Dedifferentiated amniotic fluid mesenchymal stem cell (primary cell): ENCODE data around the gene PCDHGA11.
A peak's percentile ranks its signal among the peaks of the same experiment; 100 is the strongest.
"Not testable (repeated sequence)": the region's sequence is repeated elsewhere in the genome, so short reads cannot be mapped to it uniquely, and the experiment has no call there.

ENCODE experiments used
- DNase-seq: peaks from one replicate; pipeline ENCODE4 v3.0.0-alpha.2; 2016; ENCODE audit errors: extremely low spot score

Gene PCDHGA11

GRCh38 chr5:141398608-141399007, 22.2 kb upstream of the PCDHGA11 start:
- DNase-seq: no peak

DNA sequence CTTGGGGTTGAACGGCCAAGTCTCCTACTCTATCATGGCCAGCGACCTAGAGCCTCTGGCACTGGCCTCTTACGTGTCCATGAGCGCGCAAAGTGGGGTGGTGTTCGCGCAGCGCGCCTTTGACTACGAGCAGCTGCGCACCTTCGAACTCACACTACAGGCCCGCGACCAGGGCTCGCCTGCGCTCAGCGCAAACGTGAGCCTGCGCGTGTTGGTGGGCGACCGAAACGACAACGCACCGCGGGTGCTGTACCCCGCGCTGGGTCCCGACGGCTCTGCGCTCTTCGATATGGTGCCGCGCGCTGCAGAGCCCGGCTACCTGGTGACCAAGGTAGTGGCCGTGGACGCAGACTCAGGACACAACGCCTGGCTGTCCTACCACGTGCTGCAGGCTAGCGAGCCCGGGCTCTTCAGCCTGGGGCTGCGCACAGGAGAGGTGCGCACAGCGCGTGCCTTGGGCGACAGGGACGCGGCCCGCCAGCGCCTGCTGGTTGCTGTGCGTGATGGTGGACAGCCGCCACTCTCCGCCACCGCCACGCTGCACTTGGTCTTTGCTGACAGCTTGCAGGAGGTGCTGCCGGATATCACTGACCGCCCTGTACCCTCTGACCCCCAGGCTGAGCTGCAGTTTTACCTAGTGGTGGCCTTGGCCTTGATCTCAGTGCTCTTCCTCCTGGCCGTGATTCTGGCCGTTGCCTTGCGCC, 21.1 kb upstream of the PCDHGA11 start:
- no peak for DNase-seq

DNA sequence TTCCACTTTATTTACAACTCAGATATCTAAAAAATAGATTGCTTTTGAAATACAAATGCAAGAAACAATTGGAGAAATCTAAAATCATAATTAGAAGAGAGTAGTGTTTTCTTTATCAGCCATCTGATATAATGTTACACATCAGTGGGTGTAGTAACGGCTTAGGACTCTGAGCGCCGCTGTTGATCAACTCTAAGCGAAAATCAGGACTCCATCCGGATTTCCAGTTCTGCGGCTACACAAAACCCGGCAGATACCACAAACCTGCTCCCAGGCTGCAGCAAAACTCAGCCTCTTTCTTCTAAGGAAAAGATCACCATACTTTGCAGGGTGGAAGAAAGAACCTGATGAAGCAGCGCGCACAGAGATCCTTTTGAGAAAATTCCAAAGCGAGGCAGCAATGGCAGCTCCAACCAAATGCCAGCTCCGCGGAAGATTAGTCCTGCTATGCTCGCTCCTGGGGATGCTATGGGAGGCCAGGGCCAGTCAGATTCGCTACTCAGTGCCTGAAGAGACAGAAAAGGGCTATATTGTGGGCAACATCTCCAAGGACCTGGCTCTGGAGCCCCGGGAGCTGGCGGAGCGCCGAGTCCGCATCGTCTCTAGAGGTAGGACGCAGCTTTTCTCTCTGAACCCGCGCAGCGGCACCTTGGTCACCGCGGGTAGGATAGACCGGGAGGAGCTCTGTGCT, 18.2 kb upstream of the PCDHGA11 start, which contains the start of gene PCDHGA9:
Gene PCDHGA9, plus strand, starts transcription at position 226 of the 691 bp plus-strand sequence. Its CDS starts 175 bp downstream, at position 401.
- no peak for DNase-seq

GRCh38 chr5:141403387-141403786, 17.5 kb upstream of the PCDHGA11 start:
- DNase-seq: no peak

GRCh38 chr5:141407790-141408505, 12.9 kb upstream of the PCDHGA11 start, which contains the start of gene PCDHGB6:
PCDHGB6 (plus strand) TSS chr5:141408021; CDS start chr5:141408203, 182 bp downstream.
- DNase-seq: not testable (repeated sequence)

DNA sequence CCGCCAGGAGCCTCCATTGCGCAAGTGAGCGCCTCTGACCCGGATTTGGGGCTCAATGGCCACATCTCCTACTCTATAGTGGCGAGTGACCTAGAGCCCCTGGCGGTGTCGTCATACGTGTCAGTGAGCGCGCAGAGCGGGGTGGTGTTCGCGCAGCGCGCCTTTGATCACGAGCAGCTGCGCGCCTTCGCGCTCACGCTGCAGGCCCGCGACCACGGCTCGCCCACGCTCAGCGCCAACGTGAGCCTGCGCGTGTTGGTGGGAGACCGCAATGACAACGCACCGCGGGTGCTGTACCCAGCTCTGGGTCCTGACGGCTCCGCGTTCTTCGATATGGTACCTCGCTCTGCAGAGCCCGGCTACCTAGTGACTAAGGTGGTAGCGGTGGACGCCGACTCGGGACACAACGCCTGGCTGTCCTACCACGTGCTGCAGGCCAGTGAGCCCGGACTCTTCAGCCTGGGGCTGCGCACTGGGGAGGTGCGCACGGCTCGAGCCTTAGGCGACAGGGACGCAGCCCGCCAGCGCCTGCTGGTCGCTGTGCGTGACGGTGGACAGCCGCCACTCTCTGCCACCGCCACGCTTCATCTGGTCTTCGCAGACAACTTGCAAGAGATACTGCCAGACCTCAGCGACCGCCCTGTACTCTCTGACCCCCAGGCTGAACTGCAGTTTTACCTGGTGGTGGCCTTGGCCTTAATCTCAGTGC, 11.1 kb upstream of the PCDHGA11 start:
- DNase-seq: no peak

DNA sequence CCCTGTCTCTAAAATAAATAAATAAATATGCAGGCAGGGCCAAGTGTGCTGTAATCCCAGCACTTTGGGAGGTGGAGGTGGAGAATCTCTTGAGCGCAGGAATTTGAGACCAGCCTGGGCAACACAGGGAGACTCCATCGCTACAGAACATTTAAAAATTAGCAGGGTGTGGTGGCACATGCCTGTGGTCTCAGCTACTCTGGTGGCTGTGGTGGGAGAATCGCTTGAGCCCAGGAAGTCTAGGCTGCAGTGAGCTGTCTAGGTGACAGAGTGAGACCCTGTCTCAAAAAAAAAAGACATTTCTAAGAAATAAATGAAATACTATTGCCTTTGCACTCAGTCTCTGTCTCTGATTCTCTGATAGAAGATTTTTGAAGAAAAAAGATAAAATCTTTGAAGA, 9.3 kb upstream of the PCDHGA11 start:
- no peak for DNase-seq

DNA sequence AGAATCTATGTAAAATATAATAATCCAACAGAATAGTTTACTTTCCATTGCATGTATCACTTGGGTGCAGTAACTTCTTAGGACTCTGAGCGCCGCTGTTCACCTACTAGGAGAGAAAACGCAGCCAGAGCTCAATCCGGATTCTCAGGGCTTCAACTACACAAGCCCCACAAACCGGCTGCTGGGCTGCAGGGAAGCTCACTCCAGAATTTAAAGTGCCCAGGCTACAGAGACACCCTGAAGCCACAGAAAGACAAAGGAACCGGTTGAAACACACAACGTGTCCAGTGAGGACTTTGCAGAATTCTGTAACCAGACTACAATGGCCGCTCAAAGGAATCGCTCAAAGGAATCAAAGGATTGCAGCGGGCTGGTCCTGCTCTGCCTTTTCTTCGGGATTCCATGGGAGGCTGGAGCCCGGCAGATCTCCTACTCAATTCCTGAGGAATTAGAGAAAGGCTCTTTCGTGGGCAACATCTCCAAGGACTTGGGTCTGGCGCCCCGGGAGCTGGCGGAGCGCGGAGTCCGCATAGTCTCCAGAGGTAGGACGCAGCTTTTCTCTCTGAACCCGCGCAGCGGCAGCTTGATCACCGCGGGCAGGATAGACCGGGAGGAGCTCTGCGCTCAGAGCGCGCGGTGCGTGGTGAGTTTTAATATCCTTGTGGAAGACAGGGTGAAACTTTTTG, 7.9 kb upstream of the PCDHGA11 start, which contains the start of gene PCDHGA10:
Gene PCDHGA10, plus strand, starts transcription at position 134 of the 686 bp plus-strand sequence. Its CDS starts 189 bp downstream, at position 323.
- DNase-seq: peak; percentile 96

DNA sequence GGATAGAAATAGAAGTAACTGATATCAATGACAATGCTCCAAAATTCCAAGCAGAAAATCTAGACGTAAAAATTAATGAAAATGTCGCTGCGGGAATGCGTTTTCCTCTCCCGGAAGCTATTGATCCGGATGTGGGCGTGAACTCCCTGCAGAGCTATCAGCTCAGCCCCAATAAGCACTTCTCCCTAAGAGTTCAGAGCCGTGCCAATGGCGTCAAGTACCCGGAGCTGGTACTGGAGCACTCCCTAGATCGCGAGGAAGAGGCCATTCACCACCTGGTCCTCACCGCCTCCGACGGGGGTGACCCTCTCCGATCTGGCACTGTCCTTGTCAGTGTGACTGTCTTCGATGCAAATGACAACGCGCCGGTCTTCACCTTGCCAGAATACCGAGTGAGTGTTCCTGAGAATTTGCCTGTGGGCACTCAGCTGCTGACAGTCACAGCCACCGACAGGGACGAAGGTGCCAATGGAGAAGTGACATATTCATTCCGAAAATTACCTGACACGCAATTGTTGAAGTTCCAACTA, 7.2 kb upstream of the PCDHGA11 start:
- DNase-seq: no peak

- not testable (repeated sequence) for DNase-seq
Measured at GRCh38 chr5:141414548-141415274, 6.1 kb upstream of the PCDHGA11 start.

DNA sequence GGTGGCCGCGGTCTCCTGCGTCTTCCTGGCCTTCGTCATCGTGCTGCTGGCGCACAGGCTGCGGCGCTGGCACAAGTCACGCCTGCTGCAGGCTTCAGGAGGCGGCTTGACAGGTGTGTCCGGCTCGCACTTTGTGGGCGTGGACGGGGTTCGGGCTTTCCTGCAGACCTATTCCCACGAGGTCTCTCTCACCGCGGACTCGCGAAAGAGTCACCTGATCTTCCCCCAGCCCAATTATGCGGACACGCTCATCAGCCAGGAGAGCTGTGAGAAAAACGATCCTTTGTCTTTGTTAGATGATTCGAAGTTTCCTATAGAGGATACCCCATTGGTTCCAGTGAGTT, 5.6 kb upstream of the PCDHGA11 start:
- DNase-seq: not testable (repeated sequence)

DNA sequence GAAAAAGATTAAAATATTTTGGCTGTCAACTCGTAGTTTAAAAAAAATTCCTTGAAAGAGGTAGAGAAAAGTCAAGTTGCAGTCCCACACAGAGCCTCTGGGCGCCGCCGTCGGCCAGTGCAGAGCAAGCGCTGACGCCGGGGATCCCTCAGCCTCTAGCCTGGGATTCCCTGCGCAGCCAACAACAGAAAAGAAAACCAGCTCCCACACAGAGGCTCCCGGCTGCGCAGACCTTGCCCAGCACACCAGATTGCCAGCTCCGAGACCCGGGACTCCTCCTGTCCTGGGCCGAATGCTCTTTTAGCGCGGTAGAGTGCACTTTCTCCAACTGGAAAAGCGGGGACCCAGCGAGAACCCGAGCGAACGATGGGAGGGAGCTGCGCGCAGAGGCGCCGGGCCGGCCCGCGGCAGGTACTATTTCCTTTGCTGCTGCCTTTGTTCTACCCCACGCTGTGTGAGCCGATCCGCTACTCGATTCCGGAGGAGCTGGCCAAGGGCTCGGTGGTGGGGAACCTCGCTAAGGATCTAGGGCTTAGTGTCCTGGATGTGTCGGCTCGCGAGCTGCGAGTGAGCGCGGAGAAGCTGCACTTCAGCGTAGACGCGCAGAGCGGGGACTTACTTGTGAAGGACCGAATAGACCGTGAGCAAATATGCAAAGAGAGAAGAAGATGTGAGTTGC, 3.2 kb upstream of the PCDHGA11 start, which contains the start of gene PCDHGB7:
Gene PCDHGB7, plus strand, starts transcription at position 184 of the 679 bp plus-strand sequence. Its CDS starts 183 bp downstream, at position 367.
- not testable (repeated sequence) for DNase-seq

DNA sequence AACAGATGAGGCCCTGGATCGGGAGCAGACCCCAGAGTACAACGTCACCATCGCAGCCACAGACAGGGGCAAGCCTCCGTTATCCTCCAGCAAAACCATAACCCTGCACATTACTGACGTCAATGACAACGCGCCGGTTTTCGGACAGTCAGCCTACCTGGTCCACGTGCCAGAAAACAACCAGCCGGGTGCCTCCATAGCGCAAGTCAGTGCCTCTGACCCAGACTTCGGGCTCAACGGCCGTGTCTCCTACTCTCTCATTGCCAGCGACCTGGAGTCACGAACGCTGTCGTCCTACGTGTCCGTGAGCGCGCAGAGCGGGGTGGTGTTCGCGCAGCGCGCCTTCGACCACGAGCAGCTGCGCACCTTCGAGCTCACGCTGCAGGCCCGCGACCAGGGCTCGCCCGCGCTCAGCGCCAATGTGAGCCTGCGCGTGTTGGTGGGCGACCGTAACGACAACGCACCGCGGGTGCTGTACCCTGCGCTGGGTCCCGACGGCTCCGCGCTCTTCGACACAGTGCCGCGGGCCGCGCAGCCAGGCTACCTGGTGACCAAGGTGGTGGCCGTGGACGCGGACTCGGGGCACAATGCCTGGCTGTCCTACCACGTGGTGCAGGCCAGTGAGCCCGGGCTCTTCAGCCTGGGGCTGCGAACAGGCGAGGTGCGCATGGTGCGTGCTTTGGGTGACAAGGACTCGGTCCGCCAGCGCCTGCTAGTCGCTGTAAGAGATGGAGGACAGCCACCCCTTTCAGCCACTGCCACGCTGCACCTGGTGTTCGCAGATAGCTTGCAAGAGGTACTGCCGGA, 1.6 kb upstream of the PCDHGA11 start:
- no peak for DNase-seq

DNA sequence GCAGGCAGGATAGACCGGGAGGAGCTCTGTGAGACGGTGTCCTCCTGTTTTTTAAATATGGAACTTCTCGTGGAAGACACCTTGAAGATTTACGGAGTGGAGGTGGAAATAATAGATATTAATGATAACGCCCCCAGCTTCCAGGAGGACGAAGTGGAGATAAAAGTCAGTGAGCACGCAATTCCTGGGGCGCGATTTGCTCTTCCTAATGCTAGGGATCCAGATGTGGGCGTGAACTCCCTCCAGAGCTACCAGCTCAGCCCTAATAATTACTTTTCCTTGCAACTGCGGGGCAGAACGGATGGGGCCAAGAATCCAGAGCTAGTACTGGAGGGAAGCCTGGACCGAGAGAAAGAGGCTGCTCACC, 621 bp downstream of the PCDHGA11 start:
- DNase-seq: no peak

DNA sequence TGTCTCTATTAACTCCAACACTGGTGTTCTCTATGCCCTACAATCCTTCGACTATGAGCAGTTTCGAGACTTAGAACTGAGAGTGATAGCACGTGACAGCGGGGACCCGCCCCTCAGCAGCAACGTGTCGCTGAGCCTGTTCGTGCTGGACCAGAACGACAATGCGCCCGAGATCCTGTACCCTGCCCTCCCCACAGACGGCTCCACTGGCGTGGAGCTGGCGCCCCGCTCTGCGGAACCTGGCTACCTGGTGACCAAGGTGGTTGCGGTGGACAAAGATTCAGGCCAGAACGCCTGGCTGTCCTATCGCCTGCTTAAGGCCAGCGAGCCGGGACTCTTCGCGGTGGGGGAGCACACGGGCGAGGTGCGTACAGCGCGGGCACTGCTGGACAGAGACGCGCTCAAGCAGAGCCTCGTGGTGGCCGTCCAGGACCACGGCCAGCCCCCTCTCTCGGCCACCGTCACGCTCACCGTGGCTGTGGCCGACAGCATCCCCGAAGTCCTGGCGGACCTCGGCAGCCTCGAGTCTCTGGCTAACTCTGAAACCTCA, 2.0 kb downstream of the PCDHGA11 start:
- DNase-seq: no peak

DNA sequence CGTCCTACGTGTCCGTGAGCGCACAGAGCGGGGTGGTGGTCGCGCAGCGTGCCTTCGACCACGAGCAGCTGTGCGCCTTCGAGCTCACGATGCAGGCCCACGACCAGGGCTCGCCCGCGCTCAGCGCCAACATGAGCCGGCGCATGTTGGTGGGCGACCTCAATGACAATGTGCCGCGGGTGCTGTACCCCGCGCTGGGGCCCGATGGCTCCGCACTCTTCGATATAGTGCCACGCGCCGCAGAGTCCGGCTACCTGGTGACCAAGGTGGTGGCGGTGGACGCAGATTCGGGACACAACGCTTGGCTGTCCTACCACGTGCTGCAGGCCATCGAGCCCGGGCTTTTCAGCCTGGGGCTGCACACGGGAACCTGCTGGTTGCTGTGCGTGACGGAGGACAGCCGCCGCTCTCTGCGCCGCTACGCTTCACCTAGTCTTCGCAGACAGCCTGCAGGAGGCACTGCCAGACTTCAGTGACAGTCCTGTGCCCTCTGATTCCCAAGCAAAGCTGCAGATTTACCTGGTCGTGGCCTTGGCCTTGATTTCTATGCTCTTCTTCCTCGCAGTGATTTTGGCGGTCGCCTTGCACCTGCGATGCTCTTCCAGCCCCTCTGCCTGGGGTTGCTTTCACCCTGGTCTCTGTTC, 7.1 kb downstream of the PCDHGA11 start:
- DNase-seq: no peak

DNA sequence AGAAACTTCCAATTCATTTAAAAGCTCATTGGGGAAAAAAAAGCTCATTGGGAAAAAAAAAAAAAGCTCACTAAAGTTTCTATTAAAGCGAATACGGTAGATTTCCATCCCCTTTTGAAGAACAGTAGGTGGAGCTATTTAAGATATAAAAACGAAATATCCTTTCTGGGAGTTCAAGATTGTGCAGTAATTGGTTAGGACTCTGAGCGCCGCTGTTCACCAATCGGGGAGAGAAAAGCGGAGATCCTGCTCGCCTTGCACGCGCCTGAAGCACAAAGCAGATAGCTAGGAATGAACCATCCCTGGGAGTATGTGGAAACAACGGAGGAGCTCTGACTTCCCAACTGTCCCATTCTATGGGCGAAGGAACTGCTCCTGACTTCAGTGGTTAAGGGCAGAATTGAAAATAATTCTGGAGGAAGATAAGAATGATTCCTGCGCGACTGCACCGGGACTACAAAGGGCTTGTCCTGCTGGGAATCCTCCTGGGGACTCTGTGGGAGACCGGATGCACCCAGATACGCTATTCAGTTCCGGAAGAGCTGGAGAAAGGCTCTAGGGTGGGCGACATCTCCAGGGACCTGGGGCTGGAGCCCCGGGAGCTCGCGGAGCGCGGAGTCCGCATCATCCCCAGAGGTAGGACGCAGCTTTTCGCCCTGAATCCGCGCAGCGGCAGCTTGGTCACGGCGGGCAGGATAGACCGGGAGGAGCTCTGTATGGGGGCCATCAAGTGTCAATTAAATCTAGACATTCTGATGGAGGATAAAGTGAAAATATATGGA, 9.7 kb downstream of the PCDHGA11 start, which contains the start of gene PCDHGA12:
Gene PCDHGA12, plus strand, starts transcription at position 176 of the 782 bp plus-strand sequence. Its CDS starts 253 bp downstream, at position 429.
- DNase-seq: no peak
